ENCODE measurements around the gene MACO1.
"Not testable (repeated sequence)": the region's sequence is repeated elsewhere in the genome, so short reads cannot be mapped to it uniquely, and the experiment has no call there.

Gene MACO1

DNA sequence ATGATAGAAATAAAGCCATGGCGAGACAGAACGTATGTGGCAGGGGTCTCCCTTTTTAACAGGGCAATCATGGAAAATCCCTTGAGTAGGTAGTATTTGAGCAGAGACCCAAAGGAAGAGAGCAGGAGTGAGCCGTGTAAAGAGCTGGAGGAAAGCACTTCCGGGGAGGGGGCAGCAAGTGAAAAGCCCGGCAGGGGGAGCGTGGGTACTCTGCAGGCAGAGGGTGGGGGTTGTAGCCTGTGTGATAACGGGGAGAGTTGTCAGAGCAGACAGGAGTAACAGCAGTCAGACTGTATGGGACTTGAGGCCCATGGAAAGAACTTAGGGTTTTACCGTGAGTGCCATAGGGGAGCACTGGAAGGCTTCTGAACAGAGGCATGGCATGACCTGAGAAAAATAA lies 61.6 kb downstream of the MACO1 start:
- no peak for DNase-seq

DNA sequence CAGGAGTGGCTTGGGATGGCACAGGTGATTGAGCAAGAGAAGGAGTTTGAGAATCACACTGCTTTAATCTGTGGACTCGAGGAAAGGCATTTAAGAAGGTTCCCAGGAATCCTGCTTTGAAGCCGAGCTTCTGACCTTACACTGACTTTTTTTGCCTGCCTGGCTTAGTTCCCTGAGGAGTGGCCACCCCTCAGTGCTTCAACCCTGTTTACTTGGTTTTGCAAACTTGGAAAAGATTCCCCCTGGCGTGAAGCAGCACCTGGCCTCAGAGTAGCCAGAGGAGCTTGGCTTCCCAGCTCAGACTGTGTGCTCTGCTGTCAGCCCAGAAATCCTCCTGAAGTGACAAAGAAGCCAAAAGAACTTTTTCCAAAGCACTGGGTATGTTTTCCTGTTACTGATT lies 64.3 kb downstream of the MACO1 start:
- DNase-seq: no peak

- DNase-seq: no peak
Observed at GRCh38 chr1:25500694-25501093, 70.0 kb downstream of the MACO1 start.

DNA sequence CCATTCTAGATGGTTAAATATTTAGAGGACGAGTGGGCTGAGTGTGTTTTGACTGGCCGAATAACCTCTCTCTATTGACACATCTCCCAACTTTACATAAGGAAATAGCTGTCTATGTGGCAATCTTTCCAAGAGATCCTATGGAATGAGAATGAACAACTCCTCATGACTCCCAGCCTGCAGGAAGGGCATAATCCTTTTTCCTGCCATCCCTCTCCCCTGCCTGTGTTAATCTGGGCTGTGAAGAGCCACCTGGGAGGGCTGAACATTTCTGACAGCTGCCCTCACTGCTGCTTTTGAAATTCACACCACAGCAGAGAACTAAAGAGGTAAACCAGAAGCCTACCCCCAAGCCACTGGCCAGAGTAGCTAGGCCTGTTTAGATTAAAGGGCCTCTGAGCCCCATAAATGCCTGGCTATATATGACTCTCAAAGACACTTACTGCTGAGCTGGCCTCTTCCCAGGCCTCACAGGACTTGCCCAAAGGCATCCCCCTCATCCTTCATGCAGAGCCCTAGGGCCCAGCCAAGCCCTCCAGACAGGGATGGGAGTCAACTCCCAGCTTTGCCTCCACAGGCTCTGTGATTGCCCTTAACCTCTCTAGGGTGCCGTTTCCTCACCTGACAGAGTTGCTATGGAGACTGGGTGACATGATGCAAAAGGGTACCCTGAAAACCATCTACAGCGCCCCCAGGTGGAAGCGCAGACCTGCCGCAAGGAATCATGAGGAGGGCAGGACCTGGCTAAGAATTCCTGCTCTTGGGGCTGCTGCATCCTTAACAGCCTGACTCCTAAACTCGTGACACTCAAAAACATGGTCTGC lies 70.8 kb downstream of the MACO1 start:
- no peak for DNase-seq

GRCh38 chr1:25502957-25503356 lies 72.3 kb downstream of the MACO1 start:
- no peak for DNase-seq

- peak; percentile 55 for DNase-seq
Observed at GRCh38 chr1:25503551-25504426, 73.1 kb downstream of the MACO1 start.

DNA sequence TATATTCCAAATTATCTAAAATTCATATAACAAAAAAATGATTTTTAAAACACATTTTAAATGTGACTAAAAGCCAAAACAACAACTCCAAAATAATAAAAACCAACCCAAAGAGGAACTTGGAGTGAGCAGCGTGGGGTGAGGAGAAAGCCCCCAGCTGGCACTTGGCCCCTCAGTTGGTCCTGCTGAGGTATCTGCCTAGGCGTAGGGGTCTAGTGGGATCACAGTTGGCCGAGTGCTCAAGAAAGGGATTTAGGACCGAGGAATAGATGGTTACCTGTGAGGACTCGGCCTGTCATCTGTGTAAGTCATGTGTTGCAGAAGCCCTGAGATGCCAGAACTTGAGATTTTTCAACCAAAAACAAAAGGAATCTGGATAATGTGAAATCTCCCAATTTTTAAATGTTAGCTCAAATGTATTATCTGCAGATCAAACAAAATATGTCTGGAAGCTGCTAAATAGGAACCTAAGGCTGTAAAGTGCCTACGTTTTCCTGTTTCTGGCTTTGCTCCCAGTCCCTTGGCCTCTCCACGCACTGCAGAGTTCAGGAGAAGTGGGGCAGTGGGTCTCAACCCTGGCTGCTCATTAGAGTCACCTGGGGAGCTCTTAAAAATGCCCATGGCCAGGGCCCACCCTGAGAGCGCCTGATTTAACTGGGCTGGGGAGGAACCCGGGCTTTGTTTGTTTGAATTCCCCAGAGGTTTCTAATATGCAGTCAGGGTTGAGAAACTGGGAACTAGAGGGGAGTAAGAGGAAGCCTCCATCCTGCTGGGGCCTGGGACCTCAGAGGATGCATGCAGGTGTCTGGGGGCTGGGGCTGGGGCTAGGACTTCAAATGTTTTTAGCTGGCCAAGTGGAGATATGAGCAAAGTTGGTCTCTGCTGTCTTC lies 74.3 kb downstream of the MACO1 start:
- no peak for DNase-seq

- DNase-seq: no peak
Observed at GRCh38 chr1:25505656-25506385, 75.1 kb downstream of the MACO1 start.

DNA sequence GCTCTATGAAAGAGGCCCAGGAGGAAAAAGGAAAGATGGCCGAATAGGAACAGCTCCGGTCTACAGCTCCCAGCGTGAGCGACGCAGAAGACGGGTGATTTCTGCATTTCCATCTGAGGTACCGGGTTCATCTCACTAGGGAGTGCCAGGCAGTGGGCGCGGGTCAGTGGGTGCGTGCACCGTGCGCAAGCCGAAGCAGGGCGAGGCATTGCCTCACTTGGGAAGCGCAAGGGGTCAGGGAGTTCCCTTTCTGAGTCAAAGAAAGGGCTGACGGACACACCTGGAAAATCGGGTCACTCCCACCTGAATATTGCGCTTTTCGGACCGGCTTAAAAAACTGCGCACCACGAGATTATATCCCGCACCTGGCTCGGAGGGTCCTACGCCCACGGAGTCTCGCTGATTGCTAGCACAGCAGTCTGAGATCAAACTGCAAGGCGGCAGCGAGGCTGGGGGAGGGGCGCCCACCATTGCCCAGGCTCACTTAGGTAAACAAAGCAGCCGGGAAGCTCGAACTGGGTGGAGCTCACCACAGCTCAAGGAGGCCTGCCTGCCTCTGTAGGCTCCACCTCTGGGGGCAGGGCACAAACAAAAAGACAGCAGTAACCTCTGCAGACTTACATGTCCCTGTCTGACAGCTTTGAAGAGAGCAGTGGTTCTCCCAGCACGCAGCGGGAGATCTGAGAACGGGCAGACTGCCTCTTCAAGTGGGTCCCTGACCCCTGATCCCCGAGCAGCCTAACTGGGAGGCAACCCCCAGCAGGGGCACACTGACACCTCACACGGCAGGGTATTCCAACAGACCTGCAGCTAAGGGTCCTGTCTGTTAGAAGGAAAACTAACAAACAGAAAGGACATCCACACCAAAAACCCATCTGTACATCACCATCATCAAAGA lies 76.1 kb downstream of the MACO1 start:
- DNase-seq: not testable (repeated sequence)

GRCh38 chr1:25513666-25514065 lies 83.0 kb downstream of the MACO1 start:
- no peak for DNase-seq

- DNase-seq: no peak
Observed at GRCh38 chr1:25515033-25515432, 84.3 kb downstream of the MACO1 start.

GRCh38 chr1:25516686-25517085 lies 86.0 kb downstream of the MACO1 start:
- DNase-seq: no peak

GRCh38 chr1:25517476-25518394 lies 87.0 kb downstream of the MACO1 start:
- no peak for DNase-seq

GRCh38 chr1:25519624-25520023 lies 88.9 kb downstream of the MACO1 start:
- no peak for DNase-seq

GRCh38 chr1:25520446-25521061 lies 89.9 kb downstream of the MACO1 start:
- DNase-seq: peak; percentile 63

DNA sequence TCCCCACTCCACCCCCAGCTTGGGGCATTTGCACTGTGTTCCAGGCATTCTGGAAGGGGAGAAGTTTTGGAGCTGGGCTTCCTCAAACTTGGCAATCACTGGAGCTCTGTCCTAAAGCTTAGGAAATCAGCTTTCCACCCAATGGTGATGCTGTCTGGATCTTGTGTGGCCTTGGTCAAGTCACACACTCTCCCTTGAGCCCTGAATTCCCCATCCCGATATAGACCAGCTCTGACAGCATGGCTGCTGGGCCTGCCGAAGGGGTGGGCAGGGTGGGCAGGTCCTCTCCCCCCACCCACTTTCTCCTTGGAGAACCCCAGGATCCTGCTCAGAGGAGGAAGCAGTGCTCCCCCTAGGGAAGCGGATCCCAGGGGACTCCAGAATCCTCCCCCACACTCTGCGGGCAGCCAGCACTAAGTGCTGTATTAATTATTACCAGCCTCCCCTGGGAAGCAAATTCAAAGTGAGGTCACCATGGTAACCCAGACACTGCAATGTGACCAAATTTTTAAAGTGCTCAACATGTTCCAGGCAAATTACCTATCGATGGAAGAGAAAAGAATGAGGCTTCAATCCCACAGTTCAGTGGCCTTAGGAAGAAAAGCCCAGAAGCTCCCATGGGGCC lies 91.4 kb downstream of the MACO1 start:
- no peak for DNase-seq

- no peak for DNase-seq
Observed at GRCh38 chr1:25523542-25523941, 92.8 kb downstream of the MACO1 start.

DNA sequence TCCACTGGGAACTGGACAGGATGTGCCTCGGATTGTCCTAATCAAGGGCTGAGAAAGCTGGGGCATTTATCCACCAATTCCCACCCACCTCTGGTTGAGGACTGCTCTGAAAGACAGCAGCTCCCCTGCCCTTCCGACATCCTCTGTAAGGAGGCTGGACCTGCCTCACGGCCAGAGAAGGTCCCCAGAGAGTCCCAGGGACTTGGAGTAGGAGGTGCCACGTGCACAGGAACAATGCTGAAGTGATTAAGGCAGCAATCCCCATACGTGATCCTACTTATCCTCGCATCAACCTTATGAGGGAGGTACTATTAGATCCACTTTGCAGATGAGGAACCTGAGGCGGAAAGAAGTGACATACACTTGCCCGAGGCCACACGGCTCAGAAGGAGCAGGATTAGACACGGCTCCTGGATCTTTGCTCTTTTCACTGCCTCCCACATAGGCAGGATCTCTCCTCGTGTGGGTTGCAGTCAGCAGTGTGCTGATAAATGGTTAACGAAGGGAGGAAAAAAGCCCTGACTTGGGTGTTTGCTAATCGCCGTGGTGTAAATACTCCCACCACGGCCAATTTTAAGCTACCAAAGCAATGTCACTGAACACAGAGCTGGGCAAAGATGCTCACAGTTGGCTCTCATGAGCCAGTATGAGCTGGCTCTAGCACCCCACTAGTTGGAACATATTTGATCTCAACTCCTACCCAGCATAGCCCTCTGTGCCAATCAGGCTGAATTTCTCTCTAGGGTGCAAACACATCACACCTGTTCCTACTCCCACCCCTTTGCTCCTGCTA lies 94.1 kb downstream of the MACO1 start:
- DNase-seq: no peak

Measured in stimulated activated naive CD4-positive, alpha-beta T cell treated with Interleukin-2 at 50 U/mL for 16 hours (primary cell).